Neural cell (in vitro differentiated cells): ENCODE data around the gene HBM. TPM values are rescaled to one million over a fixed set of nuclear protein-coding genes. Genes with fewer than 3 reads are reported as not detected.

Experiments used
- H2AFZ ChIP-seq: fragments of 200-600, 300-800 bp; sonication (generic), shearing (Covaris generic); 2 replicates; pipeline ENCODE4 v1.6.0; 2014; ENCODE audit warnings: low read depth, mild to moderate bottlenecking, antibody characterized with exemption, low read length, moderate library complexity
- H3F3A ChIP-seq: fragments of 200-600 bp; shearing (Covaris generic); 2 replicates; pipeline ENCODE4 v1.6.1; 2016; ENCODE audit warnings: mild to moderate bottlenecking, moderate library complexity, mixed read lengths, antibody characterized with exemption, low read length; ENCODE audit not compliant: insufficient read depth, poor library complexity, severe bottlenecking
- H3K27ac ChIP-seq: fragments of 200-600, 300-800 bp; sonication (generic), shearing (Covaris generic); 2 replicates; pipeline ENCODE4 v1.5.1; 2014; ENCODE audit warnings: mild to moderate bottlenecking, low read length, moderate library complexity
- H3K27me3 ChIP-seq: fragments of 300-800, 200-600 bp; sonication (generic), shearing (Covaris generic); 2 replicates; pipeline ENCODE4 v1.6.0; 2014; ENCODE audit warnings: mild to moderate bottlenecking, low read depth, low read length, moderate library complexity; ENCODE audit not compliant: insufficient read depth
- H3K36me3 ChIP-seq: fragments of 300-800, 200-600 bp; sonication (generic), shearing (Covaris generic); 2 replicates; pipeline ENCODE4 v1.5.1; 2014; ENCODE audit warnings: mild to moderate bottlenecking, antibody characterized with exemption, low read length, moderate library complexity; ENCODE audit not compliant: insufficient read depth
- H3K4me2 ChIP-seq: fragments of 300-800, 200-600 bp; sonication (generic), shearing (Covaris generic); 2 replicates; pipeline ENCODE4 v1.6.0; 2014; ENCODE audit warnings: mild to moderate bottlenecking, low read length
- H3K4me3 ChIP-seq: fragments of 300-800, 200-600 bp; sonication (generic), shearing (Covaris generic); 2 replicates; pipeline ENCODE4 v1.5.1; 2014; ENCODE audit warnings: mild to moderate bottlenecking, low read length, moderate library complexity
- H3K79me2 ChIP-seq: fragments of 200-600 bp; shearing (Covaris generic); replicated peaks from 2 replicates; pipeline ENCODE4 v1.6.0; 2014; ENCODE audit warnings: mild to moderate bottlenecking, low read length, moderate library complexity; ENCODE audit not compliant: insufficient read depth
- H3K9ac ChIP-seq: fragments of 300-800, 200-600 bp; sonication (generic), shearing (Covaris generic); 2 replicates; pipeline ENCODE4 v1.6.1; 2016; ENCODE audit warnings: mild to moderate bottlenecking, low read length, mixed read lengths
- H3K9me2 ChIP-seq: fragments of 200-600 bp; shearing (Covaris generic); 2 replicates; pipeline ENCODE4 v1.6.1; 2016; ENCODE audit warnings: mild to moderate bottlenecking, low read length, mixed read lengths; ENCODE audit not compliant: insufficient read depth
- H3K9me3 ChIP-seq: fragments of 200-600, 300-800 bp; sonication (generic), shearing (Covaris generic); 2 replicates; pipeline ENCODE4 v1.6.1; 2016; ENCODE audit warnings: mild to moderate bottlenecking, mixed run types, low read length, moderate library complexity, mixed read lengths
- H4K20me1 ChIP-seq: fragments of 200-600 bp; shearing (Covaris generic); 2 replicates; pipeline ENCODE4 v1.6.1; 2016; ENCODE audit warnings: mild to moderate bottlenecking, mixed run types; ENCODE audit not compliant: insufficient read depth
- CTCF ChIP-seq: fragments of 450-650 bp; IDR thresholded peaks from 2 replicates; pipeline ENCODE4 v1.5.1; 2014; ENCODE audit warnings: antibody characterized with exemption, mild to moderate bottlenecking, moderate library complexity; ENCODE audit not compliant: poor library complexity, severe bottlenecking
- EP300 ChIP-seq: fragments of 450-650 bp; conservative IDR thresholded peaks from 2 replicates; pipeline ENCODE4 v1.6.1; 2014; ENCODE audit warnings: antibody characterized with exemption, mild to moderate bottlenecking, moderate library complexity; ENCODE audit not compliant: poor library complexity, severe bottlenecking
- EZH2 ChIP-seq: fragments of 200-600, 300-800 bp; shearing (Covaris generic), sonication (generic); IDR thresholded peaks from 2 replicates; pipeline ENCODE4 v1.6.1; 2014; ENCODE audit warnings: antibody characterized with exemption, low read length, borderline replicate concordance, mild to moderate bottlenecking; ENCODE audit not compliant: insufficient read depth, poor library complexity, severe bottlenecking
- MXI1 ChIP-seq: fragments of 450-650 bp; conservative IDR thresholded peaks from 2 replicates; pipeline ENCODE4 v1.6.1; 2014; ENCODE audit warnings: antibody characterized with exemption, mild to moderate bottlenecking; ENCODE audit not compliant: poor library complexity, severe bottlenecking
- POLR2AphosphoS5 ChIP-seq: IDR thresholded peaks from 2 replicates; pipeline ENCODE4 v1.6.1; 2012
- RAD21 ChIP-seq: fragments of 450-650 bp; conservative IDR thresholded peaks from 2 replicates; pipeline ENCODE4 v1.6.1; 2014; ENCODE audit warnings: antibody characterized with exemption, mild to moderate bottlenecking, moderate library complexity
- SMC3 ChIP-seq: fragments of 450-650 bp; conservative IDR thresholded peaks from 2 replicates; pipeline ENCODE4 v1.6.1; 2014; ENCODE audit warnings: antibody characterized with exemption, mild to moderate bottlenecking, moderate library complexity; ENCODE audit not compliant: poor library complexity
- TAF1 ChIP-seq: IDR thresholded peaks from 2 replicates; pipeline ENCODE4 v1.6.1; 2012; ENCODE audit warnings: low read depth
- polyA plus RNA-seq: library from polyadenylated mRNA; depleted of rRNA; stranded (reverse); fragments of >200 nt; gene quantifications from 2 replicates; pipeline ENCODE4 v1.2.3, GENCODE V29; 2014
- TF ChIP-seq, protein P1 (sequence below): IDR thresholded peaks from 2 replicates; pipeline ENCODE4 v1.6.1; 2012; ENCODE audit warnings: borderline replicate concordance

HBM gene
- polyA plus RNA-seq, 1 donor from 2014 or later, result not detected

DNA sequence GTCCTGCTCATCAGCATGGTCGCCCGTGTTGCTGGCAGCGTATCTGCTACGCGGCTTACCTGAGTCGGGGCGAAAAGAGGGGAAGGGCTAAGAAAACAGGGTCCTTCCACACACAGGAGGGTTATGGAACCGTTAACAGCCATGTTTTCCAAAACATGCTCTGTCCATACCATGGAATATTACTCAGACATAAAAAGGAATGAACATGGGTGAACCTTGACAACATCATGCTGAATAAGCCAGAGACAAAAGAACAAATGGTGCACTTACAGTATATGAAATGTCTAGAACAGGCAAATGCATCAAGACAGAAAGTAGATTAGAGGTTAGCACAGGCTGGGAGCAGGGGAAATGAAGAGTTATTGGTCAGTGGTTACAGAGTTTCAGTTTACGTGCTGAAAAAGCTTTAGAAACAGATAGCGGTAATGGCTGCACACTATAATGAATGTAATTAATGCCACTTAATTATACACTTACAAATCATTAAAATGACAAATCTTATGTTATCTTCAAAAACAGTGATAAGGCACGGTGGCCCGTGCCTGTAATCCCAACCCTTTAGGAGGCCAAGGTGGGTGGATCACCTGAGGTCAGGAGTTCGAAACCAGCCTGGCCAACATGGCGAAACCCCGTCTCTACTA lies 35.1 kb upstream of the HBM start:
- H3K4me3 ChIP-seq, result no peak overlapping the region
- no peaks in the 10 kb centered on the region for H3K36me3 ChIP-seq
- no peak overlapping the region for H2AFZ ChIP-seq
- H3K79me2 ChIP-seq, result no peaks in the 10 kb centered on the region
- no peak overlapping the region for H3K27ac ChIP-seq
- H3K27me3 ChIP-seq, result no peaks in the 10 kb centered on the region
- H3F3A ChIP-seq, result no peaks in the 10 kb centered on the region
- TF ChIP-seq, protein P1, sequence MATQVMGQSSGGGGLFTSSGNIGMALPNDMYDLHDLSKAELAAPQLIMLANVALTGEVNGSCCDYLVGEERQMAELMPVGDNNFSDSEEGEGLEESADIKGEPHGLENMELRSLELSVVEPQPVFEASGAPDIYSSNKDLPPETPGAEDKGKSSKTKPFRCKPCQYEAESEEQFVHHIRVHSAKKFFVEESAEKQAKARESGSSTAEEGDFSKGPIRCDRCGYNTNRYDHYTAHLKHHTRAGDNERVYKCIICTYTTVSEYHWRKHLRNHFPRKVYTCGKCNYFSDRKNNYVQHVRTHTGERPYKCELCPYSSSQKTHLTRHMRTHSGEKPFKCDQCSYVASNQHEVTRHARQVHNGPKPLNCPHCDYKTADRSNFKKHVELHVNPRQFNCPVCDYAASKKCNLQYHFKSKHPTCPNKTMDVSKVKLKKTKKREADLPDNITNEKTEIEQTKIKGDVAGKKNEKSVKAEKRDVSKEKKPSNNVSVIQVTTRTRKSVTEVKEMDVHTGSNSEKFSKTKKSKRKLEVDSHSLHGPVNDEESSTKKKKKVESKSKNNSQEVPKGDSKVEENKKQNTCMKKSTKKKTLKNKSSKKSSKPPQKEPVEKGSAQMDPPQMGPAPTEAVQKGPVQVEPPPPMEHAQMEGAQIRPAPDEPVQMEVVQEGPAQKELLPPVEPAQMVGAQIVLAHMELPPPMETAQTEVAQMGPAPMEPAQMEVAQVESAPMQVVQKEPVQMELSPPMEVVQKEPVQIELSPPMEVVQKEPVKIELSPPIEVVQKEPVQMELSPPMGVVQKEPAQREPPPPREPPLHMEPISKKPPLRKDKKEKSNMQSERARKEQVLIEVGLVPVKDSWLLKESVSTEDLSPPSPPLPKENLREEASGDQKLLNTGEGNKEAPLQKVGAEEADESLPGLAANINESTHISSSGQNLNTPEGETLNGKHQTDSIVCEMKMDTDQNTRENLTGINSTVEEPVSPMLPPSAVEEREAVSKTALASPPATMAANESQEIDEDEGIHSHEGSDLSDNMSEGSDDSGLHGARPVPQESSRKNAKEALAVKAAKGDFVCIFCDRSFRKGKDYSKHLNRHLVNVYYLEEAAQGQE, result no peak
- TF ChIP-seq MXI1 (no peak), EP300 (no peak), TAF1 (no peak), CTCF (no peak), SMC3 (no peak), POLR2AphosphoS5 (no peak), RAD21 (no peak), EZH2 (no peak)
- H4K20me1 ChIP-seq, result no peaks in the 10 kb centered on the region
- no peaks in the 10 kb centered on the region for H3K9me2 ChIP-seq
- H3K9me3 ChIP-seq, result no peaks in the 10 kb centered on the region
- no peak overlapping the region for H3K9ac ChIP-seq
- no peak overlapping the region for H3K4me2 ChIP-seq

DNA sequence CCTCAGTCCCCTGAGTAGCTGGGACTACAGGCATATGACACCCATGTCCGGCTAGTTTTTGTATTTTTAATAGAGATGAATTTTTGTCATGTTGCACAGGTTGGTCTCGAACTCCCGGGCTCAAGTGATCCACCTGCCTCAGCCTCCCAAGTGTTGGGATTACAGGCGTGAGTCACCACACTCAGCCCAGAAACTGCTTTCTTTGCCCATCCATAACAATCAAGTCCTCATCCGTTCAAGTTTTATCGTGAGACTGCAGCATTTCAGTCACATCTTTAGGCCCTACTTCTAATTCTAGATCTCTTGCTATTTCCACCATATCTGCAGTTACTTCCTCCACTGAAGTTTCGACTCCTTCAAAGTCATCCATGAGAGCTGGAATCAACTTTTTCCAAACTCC lies 33.7 kb upstream of the HBM start:
- Histone ChIP-seq H3K36me3 (no peaks in the 10 kb centered on the region), H3K9me3 (no peaks in the 10 kb centered on the region), H4K20me1 (no peaks in the 10 kb centered on the region), H2AFZ (no peak overlapping the region), H3K4me3 (no peak overlapping the region), H3K9me2 (no peaks in the 10 kb centered on the region), H3F3A (no peaks in the 10 kb centered on the region), H3K9ac (no peak overlapping the region), H3K27ac (no peak overlapping the region), H3K27me3 (no peaks in the 10 kb centered on the region), H3K79me2 (no peaks in the 10 kb centered on the region), H3K4me2 (no peak overlapping the region)
- no peak for TF ChIP-seq POLR2AphosphoS5
- TF ChIP-seq, protein P1, result no peak
- TF ChIP-seq EZH2, result no peak
- TF ChIP-seq MXI1, result no peak
- TF ChIP-seq EP300, result no peak
- no peak for TF ChIP-seq TAF1
- TF ChIP-seq RAD21, result no peak
- no peak for TF ChIP-seq SMC3
- TF ChIP-seq CTCF, result no peak
